A673 (cell line): ENCODE results near the gene RXFP4. TPM values are rescaled to one million over a fixed set of nuclear protein-coding genes. Genes with fewer than 3 reads are reported as not detected.
A peak's percentile ranks its signal among the peaks of the same experiment; 100 is the strongest.

ENCODE experiments used
- BruUV-seq: library from RNA; stranded (reverse); fragments of 400-500 nt; replicated peaks from 2 replicates; lab custom pipeline; 2021; lab: Mats Ljungman, UMichigan
- CTCF ChIA-PET: fragments of 300-600 bp; sonication (Branson Sonifier 250); formaldehyde crosslinking; loops from one replicate; lab custom pipeline; 2022; ENCODE audit warnings: antibody characterized with exemption; lab: Charles Lee
- POLR2A ChIA-PET: fragments of 300-600 bp; sonication (Branson Sonifier 250); formaldehyde crosslinking; loops from one replicate; lab custom pipeline; 2022; ENCODE audit warnings: antibody characterized with exemption; ENCODE audit not compliant: low non-redundant PET; lab: Charles Lee
- DNase-seq: peaks from one replicate; pipeline ENCODE4 v3.0.0-alpha.2; 2015; ENCODE audit warnings: low spot score
- H3K27ac ChIP-seq: fragments of 200-600 bp; sonication (generic); 2 replicates; pipeline ENCODE4 v1.5.1; 2016; ENCODE audit warnings: mixed run types, low read depth, mild to moderate bottlenecking, mixed read lengths, antibody characterized with exemption, low read length; ENCODE audit not compliant: poor library complexity, severe bottlenecking
- H3K27me3 ChIP-seq: fragments of 200-600 bp; sonication (generic); replicated peaks from 2 replicates; pipeline ENCODE4 v1.6.1; 2017; ENCODE audit warnings: mixed run types, low read depth, mild to moderate bottlenecking, mixed read lengths, antibody characterized with exemption, low read length; ENCODE audit not compliant: insufficient read depth, poor library complexity
- H3K36me3 ChIP-seq: fragments of 200-600 bp; sonication (generic); 2 replicates; pipeline ENCODE4 v1.6.1; 2016; ENCODE audit warnings: mixed run types, mild to moderate bottlenecking, mixed read lengths, antibody characterized with exemption, low read length; ENCODE audit not compliant: insufficient read depth, poor library complexity, severe bottlenecking
- H3K4me1 ChIP-seq: fragments of 200-600 bp; sonication (generic); 2 replicates; pipeline ENCODE4 v1.6.1; 2017; ENCODE audit warnings: mixed run types, mild to moderate bottlenecking, mixed read lengths, antibody characterized with exemption, low read length; ENCODE audit not compliant: insufficient read depth, poor library complexity, severe bottlenecking
- H3K4me3 ChIP-seq: fragments of 200-600 bp; sonication (generic); 2 replicates; pipeline ENCODE4 v1.5.1; 2016; ENCODE audit warnings: low read depth, mixed run types, mild to moderate bottlenecking, mixed read lengths, low read length; ENCODE audit not compliant: poor library complexity, severe bottlenecking
- H3K9me3 ChIP-seq: fragments of 200-600 bp; sonication (generic); 2 replicates; pipeline ENCODE4 v1.6.1; 2016; ENCODE audit warnings: mixed run types, low read depth, mild to moderate bottlenecking, mixed read lengths, antibody characterized with exemption, low read length; ENCODE audit not compliant: poor library complexity, severe bottlenecking
- EZH2 ChIP-seq: fragments of 200-600 bp; sonication (generic); IDR thresholded peaks from 2 replicates; pipeline ENCODE4 v1.6.1; 2017; ENCODE audit warnings: borderline replicate concordance, low read depth, mild to moderate bottlenecking, mixed read lengths, antibody characterized with exemption, low read length; ENCODE audit not compliant: poor library complexity, severe bottlenecking
- intact Hi-C: fragments of 100-400 bp; cut with micrococcal nuclease; formaldehyde crosslinking; loops from one replicate; pipeline ENCODE4 v1.10.0; 2022; ENCODE audit not compliant: unreplicated experiment
- total RNA-seq: library from RNA; stranded (reverse); gene quantifications from 2 replicates; pipeline ENCODE4 v1.2.3, GENCODE V29; 2021
- TF ChIP-seq, protein P1 (sequence below): fragments of 300-800, 200-600 bp; sonication (generic); conservative IDR thresholded peaks from 2 replicates; pipeline ENCODE4 v1.5.1; 2017; ENCODE audit warnings: low read depth, mild to moderate bottlenecking, antibody characterized with exemption, low read length, moderate library complexity, mixed read lengths

Gene RXFP4
- total RNA-seq, 1 experiment from 2014 or later, result not detected

DNA sequence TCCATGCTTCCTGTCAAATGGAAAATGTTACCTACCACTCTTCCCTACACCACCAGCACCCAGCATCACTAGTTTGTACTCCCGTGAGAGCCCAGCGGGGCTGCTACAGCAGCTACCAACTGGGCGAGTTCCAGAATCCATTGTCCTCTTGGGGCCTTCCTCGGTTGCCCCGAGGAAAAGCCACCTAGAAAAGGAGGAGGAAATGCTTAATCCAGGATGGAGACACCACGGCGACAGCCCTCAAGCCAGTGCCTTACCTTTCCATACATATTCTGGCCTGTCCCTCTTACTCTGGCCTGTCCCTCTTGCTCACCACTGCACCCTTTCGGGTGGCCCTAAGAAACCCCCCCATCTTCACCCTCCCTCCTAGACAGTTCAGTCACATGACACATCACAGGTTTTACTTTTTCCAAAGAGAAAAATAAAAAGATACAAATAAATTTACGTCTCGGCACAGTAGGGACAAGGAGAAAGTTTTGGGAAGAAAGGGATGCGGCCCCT, 30.8 kb upstream of the RXFP4 start:
- H3K27me3 ChIP-seq, result no peaks in the 10 kb centered on the region
- ChIA-PET CTCF (no interaction called here), POLR2A (no interaction called here)
- no peaks in the 10 kb centered on the region for H3K9me3 ChIP-seq
- peak overlapping the region; percentile 27 for H3K27ac ChIP-seq
- no TSS peak for BruUV-seq
- intact Hi-C loops, result no loop called here
- TF ChIP-seq EZH2, result no peak
- TF ChIP-seq, protein P1, sequence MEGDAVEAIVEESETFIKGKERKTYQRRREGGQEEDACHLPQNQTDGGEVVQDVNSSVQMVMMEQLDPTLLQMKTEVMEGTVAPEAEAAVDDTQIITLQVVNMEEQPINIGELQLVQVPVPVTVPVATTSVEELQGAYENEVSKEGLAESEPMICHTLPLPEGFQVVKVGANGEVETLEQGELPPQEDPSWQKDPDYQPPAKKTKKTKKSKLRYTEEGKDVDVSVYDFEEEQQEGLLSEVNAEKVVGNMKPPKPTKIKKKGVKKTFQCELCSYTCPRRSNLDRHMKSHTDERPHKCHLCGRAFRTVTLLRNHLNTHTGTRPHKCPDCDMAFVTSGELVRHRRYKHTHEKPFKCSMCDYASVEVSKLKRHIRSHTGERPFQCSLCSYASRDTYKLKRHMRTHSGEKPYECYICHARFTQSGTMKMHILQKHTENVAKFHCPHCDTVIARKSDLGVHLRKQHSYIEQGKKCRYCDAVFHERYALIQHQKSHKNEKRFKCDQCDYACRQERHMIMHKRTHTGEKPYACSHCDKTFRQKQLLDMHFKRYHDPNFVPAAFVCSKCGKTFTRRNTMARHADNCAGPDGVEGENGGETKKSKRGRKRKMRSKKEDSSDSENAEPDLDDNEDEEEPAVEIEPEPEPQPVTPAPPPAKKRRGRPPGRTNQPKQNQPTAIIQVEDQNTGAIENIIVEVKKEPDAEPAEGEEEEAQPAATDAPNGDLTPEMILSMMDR, result no peak
- H3K4me1 ChIP-seq, result peaks cover 19% of the 10 kb centered on the region
- H3K36me3 ChIP-seq, result peaks cover 64% of the 10 kb centered on the region
- H3K4me3 ChIP-seq, result peak overlapping the region; percentile 57
- DNase-seq, result peak; percentile 37

DNA sequence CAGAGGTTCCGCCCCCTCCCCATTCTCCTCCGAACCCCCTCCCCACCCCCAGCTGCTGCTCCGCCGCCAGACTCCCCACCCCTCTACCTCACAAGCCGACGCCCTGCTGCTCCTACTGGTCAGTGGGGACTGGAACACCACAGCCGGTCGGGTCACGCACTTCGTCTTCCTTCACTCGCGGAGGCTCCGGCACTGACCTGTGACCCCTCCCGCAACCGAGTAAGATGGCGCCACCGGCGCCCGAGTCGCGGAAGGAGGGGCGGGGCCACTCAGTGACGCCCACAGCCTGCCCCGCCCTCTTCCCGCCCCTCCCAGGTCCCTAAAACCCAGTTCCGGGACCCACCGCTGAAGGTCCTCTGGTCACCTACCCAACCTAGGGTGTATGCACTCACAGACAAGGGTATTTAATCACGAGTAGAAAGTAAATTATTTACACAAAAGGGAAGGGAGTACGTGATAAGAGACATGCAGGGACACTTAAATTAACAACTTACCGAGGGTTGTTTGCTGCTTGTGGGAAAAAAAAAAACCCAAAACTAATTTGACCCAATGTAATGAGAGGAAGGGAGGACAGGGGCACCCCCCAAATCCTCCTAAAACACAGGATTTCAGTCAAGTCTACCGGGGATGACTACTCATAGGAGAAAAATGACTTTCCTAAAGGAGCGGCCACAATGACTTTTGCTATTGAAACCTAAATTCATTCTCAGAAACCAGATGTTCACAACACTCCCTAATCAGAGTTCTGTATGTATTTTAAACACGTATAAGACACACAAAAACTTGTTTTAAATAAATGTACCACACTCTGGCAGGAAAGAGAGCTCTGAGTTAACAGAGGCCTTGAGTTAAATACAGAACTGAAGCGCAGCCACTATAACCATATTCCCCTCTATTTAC, 30.0 kb upstream of the RXFP4 start, which contains the start of gene RIT1:
TSS of gene RIT1 (minus strand) at position 194 of the 900 bp plus-strand sequence. CDS start 588 bp downstream, outside the sequence.
- peaks cover 70% of the 10 kb centered on the region for H3K36me3 ChIP-seq
- ChIA-PET POLR2A (interaction anchor here (0.6 kb wide), 1 partner anchor 9 kb away, joined by 4 read pairs; no protein-coding TSS in a partner anchor), CTCF (no interaction called here)
- intact Hi-C loops, result no loop called here
- no peaks in the 10 kb centered on the region for H3K9me3 ChIP-seq
- H3K27ac ChIP-seq, result peak within 1 kb of the TSS; percentile 27
- peak; percentile 87 for DNase-seq
- H3K4me1 ChIP-seq, result peaks cover 11% of the 10 kb centered on the region
- BruUV-seq, result no TSS peak
- H3K4me3 ChIP-seq, result peak within 1 kb of the TSS; percentile 57
- TF ChIP-seq, protein P1, result no peak
- TF ChIP-seq EZH2, result no peak
- H3K27me3 ChIP-seq, result no peaks in the 10 kb centered on the region

DNA sequence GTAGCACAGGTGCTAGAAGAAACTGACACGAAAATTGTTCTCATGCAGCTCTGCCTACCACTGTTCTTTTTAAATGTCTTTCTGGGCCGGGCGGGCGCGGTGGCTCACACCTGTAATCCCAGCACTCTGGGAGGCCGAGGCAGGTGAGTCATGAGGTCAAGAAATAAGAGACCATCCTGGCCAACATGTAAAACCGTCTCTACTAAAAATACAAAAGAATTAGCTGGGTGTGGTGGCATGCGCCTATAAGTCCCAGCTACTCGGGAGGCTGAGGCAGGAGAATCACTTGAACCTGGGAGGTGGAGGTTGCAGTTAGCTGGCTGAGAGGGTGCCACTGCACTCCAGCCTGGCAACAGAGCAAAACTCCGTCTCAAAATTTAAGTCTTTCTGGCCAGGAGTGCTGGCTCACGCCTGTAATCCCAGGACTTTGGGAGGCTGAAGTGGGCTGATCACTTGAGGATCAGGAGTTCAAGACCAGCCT, 29.3 kb upstream of the RXFP4 start:
- TF ChIP-seq, protein P1, result no peak
- no peak for TF ChIP-seq EZH2
- intact Hi-C loops, result no loop called here
- no peak for DNase-seq
- Histone ChIP-seq H3K27ac (peak overlapping the region; percentile 27), H3K9me3 (no peaks in the 10 kb centered on the region), H3K4me1 (peaks cover 8% of the 10 kb centered on the region), H3K27me3 (no peaks in the 10 kb centered on the region), H3K4me3 (no peak overlapping the region), H3K36me3 (peaks cover 73% of the 10 kb centered on the region)
- ChIA-PET POLR2A (interaction anchor here (0.6 kb wide), 1 partner anchor 9 kb away, joined by 4 read pairs; no protein-coding TSS in a partner anchor), CTCF (no interaction called here)
- BruUV-seq, result no TSS peak
